HFFc6 (cell line): ENCODE measurements around the gene RMRP. TPM values are rescaled to one million over a fixed set of nuclear protein-coding genes. Genes with fewer than 3 reads are reported as not detected.

Experiments used
- DNase-seq: peaks from one replicate; pipeline ENCODE4 v3.0.0-alpha.2; 2018
- H3K27ac Mint-ChIP-seq: 2 replicates; pipeline ENCODE4 v1.8.0; 2020; ENCODE audit warnings: mild to moderate bottlenecking, mixed read lengths
- H3K27me3 Mint-ChIP-seq: 2 replicates; pipeline ENCODE4 v1.8.0; 2021; ENCODE audit warnings: mild to moderate bottlenecking, moderate library complexity, mixed read lengths; ENCODE audit not compliant: insufficient read depth
- H3K36me3 Mint-ChIP-seq: 2 replicates; pipeline ENCODE4 v1.8.0; 2021; ENCODE audit warnings: low read depth, mixed read lengths
- H3K4me1 Mint-ChIP-seq: 2 replicates; pipeline ENCODE4 v1.8.0; 2020; ENCODE audit warnings: low read depth, mixed read lengths
- H3K4me3 Mint-ChIP-seq: 2 replicates; pipeline ENCODE4 v1.8.0; 2020; ENCODE audit warnings: mild to moderate bottlenecking, moderate library complexity, mixed read lengths
- H3K9me3 Mint-ChIP-seq: 2 replicates; pipeline ENCODE4 v1.8.0; 2020; ENCODE audit warnings: mild to moderate bottlenecking, mixed read lengths
- CTCF ChIP-seq: fragments of 200-600 bp; sonication (generic); IDR thresholded peaks from 2 replicates; pipeline ENCODE4 v1.5.0; 2021; ENCODE audit warnings: antibody characterized with exemption, mild to moderate bottlenecking
- total RNA-seq, 6 experiments: library from RNA; stranded (reverse); fragmentation: NEBNext Ultra II Directional; extraction: Animal tissue kit (Norgen Biotek cat#: 25700); gene quantifications; 2 replicates in 1 of 6; 3 replicates in 5 of 6; pipeline ENCODE4 v1.2.3, GENCODE V29; 2021

Gene RMRP
- total RNA-seq, 6 experiments from 2014 or later, result 9,197 to 39,404 (median 23,537) TPM

- TF ChIP-seq CTCF, result no peak
- H3K9me3 Mint-ChIP-seq, result no peaks in the 10 kb centered on the region
- peak; percentile 34 for DNase-seq
- peaks cover 75% of the 10 kb centered on the region for H3K4me1 Mint-ChIP-seq
- H3K4me3 Mint-ChIP-seq, result peak overlapping the region; percentile 100
- peaks cover 41% of the 10 kb centered on the region for H3K27me3 Mint-ChIP-seq
- H3K27ac Mint-ChIP-seq, result peak overlapping the region; percentile 61
- H3K36me3 Mint-ChIP-seq, result peaks cover 67% of the 10 kb centered on the region
These were observed 28.7 kb upstream of the RMRP start for GRCh38 chr9:35686222-35687203.

GRCh38 chr9:35685506-35685905 lies 27.7 kb upstream of the RMRP start:
- peaks cover 67% of the 10 kb centered on the region for H3K36me3 Mint-ChIP-seq
- H3K4me3 Mint-ChIP-seq, result peak overlapping the region; percentile 100
- H3K27me3 Mint-ChIP-seq, result peaks cover 34% of the 10 kb centered on the region
- TF ChIP-seq CTCF, result no peak
- peak overlapping the region; percentile 61 for H3K27ac Mint-ChIP-seq
- peaks cover 80% of the 10 kb centered on the region for H3K4me1 Mint-ChIP-seq
- no peaks in the 10 kb centered on the region for H3K9me3 Mint-ChIP-seq
- no peak for DNase-seq

- Mint-ChIP-seq H3K4me3 (peak overlapping the region; percentile 100), H3K4me1 (peaks cover 86% of the 10 kb centered on the region), H3K27ac (peak overlapping the region; percentile 71), H3K27me3 (peaks cover 35% of the 10 kb centered on the region), H3K36me3 (peaks cover 67% of the 10 kb centered on the region), H3K9me3 (no peaks in the 10 kb centered on the region)
- no peak for DNase-seq
- TF ChIP-seq CTCF, result no peak
These were observed 27.1 kb upstream of the RMRP start for GRCh38 chr9:35684921-35685320.

- peaks cover 31% of the 10 kb centered on the region for H3K27me3 Mint-ChIP-seq
- peak overlapping the region; percentile 65 for H3K4me3 Mint-ChIP-seq
- peaks cover 96% of the 10 kb centered on the region for H3K4me1 Mint-ChIP-seq
These were observed 25.5 kb upstream of the RMRP start for GRCh38 chr9:35683323-35683722.

More at GRCh38 chr9:35683323-35683722, 25.5 kb upstream of the RMRP start:
- no peak for TF ChIP-seq CTCF
- Mint-ChIP-seq H3K9me3 (no peaks in the 10 kb centered on the region), H3K27ac (peak overlapping the region; percentile 79), H3K36me3 (peaks cover 58% of the 10 kb centered on the region)
- DNase-seq, result no peak
